ENCODE measurements around the gene AP1S1. TPM values are rescaled to one million over a fixed set of nuclear protein-coding genes. Genes with fewer than 3 reads are reported as not detected.
A peak's percentile ranks its signal among the peaks of the same experiment; 100 is the strongest.

The AP1S1 gene
- total and polyA plus RNA-seq, 9 of the 15 experiments (the other 6 are each of a cell fraction or from before 2014, with no cell fraction given): 4.4 to 149 (median 89.4) TPM

- TF ChIP-seq HCFC1 (IDR thresholded peaks at IDR 0.05; ENCODE audit: low read depth, low read length) (no peak), ZBTB7A (IDR thresholded peaks at IDR 0.05; ENCODE audit: borderline replicate concordance, control insufficient read depth, low read depth, low read length) (peak; percentile 16; the same call in 1 of the 2 replicates), SMARCA4 (IDR thresholded peaks at IDR 0.05) (no peak), ZNF668 (CRISPR knock-in tag; IDR thresholded peaks at IDR 0.05) (no peak), TFAP4 (CRISPR knock-in tag; IDR thresholded peaks at IDR 0.05; ENCODE audit: borderline replicate concordance) (peak; percentile 21; the same call in 1 of the 2 replicates), NCOA1 (IDR thresholded peaks at IDR 0.05; ENCODE audit: low read depth) (no peak), SRSF9 (IDR thresholded peaks at IDR 0.05; ENCODE audit: borderline replicate concordance, low read depth, low read length) (no peak), ASH1L (IDR thresholded peaks at IDR 0.05; ENCODE audit: borderline replicate concordance, low read depth, partially characterized antibody) (no peak), BHLHE40 (IDR thresholded peaks at IDR 0.05; ENCODE audit: low read length) (0 out of 2 replicates have a peak, but pooled peaks have one; percentile 16), NFE2L1 (tag; IDR thresholded peaks at IDR 0.05; ENCODE audit: borderline replicate concordance, low read depth) (no peak), SRSF1 (IDR thresholded peaks at IDR 0.05; ENCODE audit: low read depth, low read length) (no peak), NRF1 (conservative IDR thresholded peaks at IDR 0.05 in 1 of 2, IDR thresholded peaks at IDR 0.05 in 1 of 2) (peak in 1 of 2 experiments; percentile 42; a peak in 1 of 4 replicates), CCNT2 (IDR thresholded peaks at IDR 0.05; ENCODE audit: borderline replicate concordance, extremely low read depth, insufficient read length, low read depth, low read length) (no peak)
- TF ChIP-seq, protein P1, sequence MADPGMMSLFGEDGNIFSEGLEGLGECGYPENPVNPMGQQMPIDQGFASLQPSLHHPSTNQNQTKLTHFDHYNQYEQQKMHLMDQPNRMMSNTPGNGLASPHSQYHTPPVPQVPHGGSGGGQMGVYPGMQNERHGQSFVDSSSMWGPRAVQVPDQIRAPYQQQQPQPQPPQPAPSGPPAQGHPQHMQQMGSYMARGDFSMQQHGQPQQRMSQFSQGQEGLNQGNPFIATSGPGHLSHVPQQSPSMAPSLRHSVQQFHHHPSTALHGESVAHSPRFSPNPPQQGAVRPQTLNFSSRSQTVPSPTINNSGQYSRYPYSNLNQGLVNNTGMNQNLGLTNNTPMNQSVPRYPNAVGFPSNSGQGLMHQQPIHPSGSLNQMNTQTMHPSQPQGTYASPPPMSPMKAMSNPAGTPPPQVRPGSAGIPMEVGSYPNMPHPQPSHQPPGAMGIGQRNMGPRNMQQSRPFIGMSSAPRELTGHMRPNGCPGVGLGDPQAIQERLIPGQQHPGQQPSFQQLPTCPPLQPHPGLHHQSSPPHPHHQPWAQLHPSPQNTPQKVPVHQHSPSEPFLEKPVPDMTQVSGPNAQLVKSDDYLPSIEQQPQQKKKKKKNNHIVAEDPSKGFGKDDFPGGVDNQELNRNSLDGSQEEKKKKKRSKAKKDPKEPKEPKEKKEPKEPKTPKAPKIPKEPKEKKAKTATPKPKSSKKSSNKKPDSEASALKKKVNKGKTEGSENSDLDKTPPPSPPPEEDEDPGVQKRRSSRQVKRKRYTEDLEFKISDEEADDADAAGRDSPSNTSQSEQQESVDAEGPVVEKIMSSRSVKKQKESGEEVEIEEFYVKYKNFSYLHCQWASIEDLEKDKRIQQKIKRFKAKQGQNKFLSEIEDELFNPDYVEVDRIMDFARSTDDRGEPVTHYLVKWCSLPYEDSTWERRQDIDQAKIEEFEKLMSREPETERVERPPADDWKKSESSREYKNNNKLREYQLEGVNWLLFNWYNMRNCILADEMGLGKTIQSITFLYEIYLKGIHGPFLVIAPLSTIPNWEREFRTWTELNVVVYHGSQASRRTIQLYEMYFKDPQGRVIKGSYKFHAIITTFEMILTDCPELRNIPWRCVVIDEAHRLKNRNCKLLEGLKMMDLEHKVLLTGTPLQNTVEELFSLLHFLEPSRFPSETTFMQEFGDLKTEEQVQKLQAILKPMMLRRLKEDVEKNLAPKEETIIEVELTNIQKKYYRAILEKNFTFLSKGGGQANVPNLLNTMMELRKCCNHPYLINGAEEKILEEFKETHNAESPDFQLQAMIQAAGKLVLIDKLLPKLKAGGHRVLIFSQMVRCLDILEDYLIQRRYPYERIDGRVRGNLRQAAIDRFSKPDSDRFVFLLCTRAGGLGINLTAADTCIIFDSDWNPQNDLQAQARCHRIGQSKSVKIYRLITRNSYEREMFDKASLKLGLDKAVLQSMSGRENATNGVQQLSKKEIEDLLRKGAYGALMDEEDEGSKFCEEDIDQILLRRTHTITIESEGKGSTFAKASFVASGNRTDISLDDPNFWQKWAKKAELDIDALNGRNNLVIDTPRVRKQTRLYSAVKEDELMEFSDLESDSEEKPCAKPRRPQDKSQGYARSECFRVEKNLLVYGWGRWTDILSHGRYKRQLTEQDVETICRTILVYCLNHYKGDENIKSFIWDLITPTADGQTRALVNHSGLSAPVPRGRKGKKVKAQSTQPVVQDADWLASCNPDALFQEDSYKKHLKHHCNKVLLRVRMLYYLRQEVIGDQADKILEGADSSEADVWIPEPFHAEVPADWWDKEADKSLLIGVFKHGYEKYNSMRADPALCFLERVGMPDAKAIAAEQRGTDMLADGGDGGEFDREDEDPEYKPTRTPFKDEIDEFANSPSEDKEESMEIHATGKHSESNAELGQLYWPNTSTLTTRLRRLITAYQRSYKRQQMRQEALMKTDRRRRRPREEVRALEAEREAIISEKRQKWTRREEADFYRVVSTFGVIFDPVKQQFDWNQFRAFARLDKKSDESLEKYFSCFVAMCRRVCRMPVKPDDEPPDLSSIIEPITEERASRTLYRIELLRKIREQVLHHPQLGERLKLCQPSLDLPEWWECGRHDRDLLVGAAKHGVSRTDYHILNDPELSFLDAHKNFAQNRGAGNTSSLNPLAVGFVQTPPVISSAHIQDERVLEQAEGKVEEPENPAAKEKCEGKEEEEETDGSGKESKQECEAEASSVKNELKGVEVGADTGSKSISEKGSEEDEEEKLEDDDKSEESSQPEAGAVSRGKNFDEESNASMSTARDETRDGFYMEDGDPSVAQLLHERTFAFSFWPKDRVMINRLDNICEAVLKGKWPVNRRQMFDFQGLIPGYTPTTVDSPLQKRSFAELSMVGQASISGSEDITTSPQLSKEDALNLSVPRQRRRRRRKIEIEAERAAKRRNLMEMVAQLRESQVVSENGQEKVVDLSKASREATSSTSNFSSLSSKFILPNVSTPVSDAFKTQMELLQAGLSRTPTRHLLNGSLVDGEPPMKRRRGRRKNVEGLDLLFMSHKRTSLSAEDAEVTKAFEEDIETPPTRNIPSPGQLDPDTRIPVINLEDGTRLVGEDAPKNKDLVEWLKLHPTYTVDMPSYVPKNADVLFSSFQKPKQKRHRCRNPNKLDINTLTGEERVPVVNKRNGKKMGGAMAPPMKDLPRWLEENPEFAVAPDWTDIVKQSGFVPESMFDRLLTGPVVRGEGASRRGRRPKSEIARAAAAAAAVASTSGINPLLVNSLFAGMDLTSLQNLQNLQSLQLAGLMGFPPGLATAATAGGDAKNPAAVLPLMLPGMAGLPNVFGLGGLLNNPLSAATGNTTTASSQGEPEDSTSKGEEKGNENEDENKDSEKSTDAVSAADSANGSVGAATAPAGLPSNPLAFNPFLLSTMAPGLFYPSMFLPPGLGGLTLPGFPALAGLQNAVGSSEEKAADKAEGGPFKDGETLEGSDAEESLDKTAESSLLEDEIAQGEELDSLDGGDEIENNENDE (IDR thresholded peaks at IDR 0.05; ENCODE audit: low read depth, low read length): no peak
These were observed 18.8 kb downstream of the AP1S1 start (continued) for GRCh38 chr7:101172854-101173751.
